C4-2B (cell line): ENCODE results near the gene PBRM1.
A peak's percentile ranks its signal among the peaks of the same experiment; 100 is the strongest.
"Not testable (repeated sequence)": the region's sequence is repeated elsewhere in the genome, so short reads cannot be mapped to it uniquely, and the experiment has no call there.

Experiments used
- H3K27ac ChIP-seq: fragments of 450-650 bp; 2 replicates; pipeline ENCODE4 v1.5.1; 2017
- ZFX ChIP-seq: fragments of 450-650 bp; IDR thresholded peaks from 2 replicates; pipeline ENCODE4 v1.6.1; 2017
- TF ChIP-seq, protein P1 (sequence below): fragments of 450-650 bp; conservative IDR thresholded peaks from 2 replicates; pipeline ENCODE4 v1.5.1; 2017; ENCODE audit warnings: mild to moderate bottlenecking

PBRM1 gene

DNA sequence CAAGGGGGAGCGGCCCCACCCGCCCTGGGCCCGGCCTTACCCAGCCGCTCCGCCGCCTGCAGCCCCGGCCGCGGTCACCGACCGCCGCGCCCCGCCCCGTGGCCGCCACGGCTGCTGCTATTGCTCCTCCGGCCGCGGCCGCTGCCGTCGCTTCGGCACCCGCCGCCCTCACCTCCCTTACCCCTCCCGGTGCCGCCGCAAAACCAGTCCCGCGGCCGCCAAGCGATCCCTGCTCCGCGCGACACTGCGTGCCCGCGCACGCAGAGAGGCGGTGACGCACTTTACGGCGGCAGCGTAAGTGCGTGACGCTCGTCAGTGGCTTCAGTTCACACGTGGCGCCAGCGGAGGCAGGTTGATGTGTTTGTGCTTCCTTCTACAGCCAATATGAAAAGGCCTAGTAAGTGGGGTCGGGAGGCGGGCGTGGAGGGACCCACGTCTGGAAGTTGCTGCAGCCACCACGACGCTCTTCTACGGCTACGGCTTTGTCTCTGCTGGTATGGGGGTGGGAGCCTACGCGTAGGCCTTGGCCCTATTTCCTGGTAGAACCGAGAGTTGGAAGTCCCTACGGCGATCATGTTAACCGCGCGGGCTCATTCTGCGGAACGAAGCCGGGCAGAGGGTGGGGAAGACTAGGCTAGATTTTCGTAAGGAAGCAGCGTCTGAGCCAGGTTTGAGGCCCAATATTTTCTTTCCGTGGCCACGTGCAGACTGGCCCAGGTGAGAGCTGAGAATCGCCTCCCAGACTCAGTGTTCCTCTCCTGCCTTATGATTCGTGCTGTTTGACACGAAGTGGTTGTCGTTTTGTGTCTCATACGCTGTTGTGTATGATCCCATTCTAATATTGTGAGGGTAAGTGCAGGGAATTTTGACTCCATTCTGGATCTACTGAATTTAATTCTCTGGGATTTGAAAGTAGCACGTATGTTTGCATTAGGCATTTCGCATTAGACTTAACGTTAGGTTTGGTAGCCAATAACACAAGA is at the start of gene PBRM1, which contains the start of gene GNL3:
Gene PBRM1 (minus strand): TSS at position 205 of the 983 bp plus-strand sequence.
Gene GNL3 (plus strand): TSS at position 324 of the 983 bp plus-strand sequence. CDS start 61 bp downstream, at position 385.
- TF ChIP-seq ZFX = peak; percentile 91
- TF ChIP-seq, protein P1, sequence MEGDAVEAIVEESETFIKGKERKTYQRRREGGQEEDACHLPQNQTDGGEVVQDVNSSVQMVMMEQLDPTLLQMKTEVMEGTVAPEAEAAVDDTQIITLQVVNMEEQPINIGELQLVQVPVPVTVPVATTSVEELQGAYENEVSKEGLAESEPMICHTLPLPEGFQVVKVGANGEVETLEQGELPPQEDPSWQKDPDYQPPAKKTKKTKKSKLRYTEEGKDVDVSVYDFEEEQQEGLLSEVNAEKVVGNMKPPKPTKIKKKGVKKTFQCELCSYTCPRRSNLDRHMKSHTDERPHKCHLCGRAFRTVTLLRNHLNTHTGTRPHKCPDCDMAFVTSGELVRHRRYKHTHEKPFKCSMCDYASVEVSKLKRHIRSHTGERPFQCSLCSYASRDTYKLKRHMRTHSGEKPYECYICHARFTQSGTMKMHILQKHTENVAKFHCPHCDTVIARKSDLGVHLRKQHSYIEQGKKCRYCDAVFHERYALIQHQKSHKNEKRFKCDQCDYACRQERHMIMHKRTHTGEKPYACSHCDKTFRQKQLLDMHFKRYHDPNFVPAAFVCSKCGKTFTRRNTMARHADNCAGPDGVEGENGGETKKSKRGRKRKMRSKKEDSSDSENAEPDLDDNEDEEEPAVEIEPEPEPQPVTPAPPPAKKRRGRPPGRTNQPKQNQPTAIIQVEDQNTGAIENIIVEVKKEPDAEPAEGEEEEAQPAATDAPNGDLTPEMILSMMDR = no peak
- peak within 1 kb of the TSS; percentile 93 for H3K27ac ChIP-seq

DNA sequence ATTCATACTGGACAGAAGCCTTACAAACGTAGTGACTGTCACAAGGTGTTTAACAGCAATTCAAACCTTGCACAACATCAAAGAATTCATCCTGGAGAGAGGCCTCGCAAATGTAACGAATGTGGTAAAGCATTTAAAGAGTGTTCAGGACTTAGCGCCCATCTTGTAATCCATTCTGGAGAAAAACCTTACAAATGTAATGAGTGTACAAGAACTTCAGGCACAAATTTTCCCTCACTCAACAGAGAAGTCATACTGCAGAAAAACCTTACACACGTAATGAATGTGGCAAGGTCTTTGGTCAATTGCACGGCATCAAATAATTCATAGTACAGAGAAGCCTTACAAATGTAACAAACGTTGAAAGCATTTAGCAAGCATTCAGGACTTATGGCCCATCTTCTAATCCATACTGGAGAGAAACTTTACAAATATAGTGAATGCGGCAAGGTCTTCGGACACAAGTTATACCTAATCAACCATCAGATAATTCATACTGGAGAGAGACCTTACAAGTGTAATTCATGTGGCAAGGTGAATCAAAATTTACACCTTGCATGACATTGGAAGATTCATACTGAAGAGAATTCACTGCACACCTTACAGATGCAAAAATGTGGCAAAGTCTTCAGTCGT is 47.7 kb upstream of the PBRM1 start:
- no peak overlapping the region for H3K27ac ChIP-seq
- TF ChIP-seq, protein P1 = no peak
- TF ChIP-seq ZFX = no peak

DNA sequence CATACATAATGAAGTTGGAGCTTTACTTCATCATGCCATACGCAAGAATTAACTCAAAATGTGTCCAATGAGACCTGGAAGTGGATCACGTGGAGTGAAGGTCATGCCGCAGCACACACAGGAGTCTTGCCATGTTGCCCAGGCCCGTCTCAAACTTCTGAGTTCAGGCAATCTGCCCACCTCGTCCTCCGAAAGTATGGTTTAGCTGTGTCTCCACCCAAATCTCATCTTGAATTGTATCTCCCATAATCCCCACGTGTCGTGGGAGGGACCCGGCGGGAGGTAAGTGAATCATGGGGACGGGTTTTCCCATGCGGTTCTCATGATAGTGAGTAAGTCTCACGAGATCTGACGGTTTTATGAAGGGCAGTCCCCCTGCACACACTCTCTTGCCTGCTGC is 45.9 kb upstream of the PBRM1 start:
- TF ChIP-seq ZFX = no peak
- H3K27ac ChIP-seq = no peak overlapping the region

DNA sequence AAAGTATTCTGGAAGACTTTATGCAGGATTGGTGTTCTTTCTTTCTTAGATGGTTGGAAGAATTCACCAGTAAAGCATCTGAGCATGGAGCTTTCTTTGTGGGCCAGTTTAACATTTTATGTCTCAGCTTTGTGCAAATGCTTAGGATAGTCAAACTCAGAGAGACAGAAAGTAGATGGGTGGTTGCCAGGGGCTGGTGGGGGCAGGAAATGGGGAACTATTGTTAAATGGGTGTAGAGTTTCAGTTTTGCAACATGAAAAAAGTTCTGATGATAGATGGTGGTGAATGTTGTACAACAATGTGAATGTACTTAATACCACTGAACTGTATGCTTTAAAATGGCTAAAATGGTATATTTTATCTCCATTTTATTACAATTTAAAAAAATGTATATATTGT is 45.0 kb upstream of the PBRM1 start:
- no peak overlapping the region for H3K27ac ChIP-seq
- TF ChIP-seq, protein P1 = no peak
- TF ChIP-seq ZFX = no peak

DNA sequence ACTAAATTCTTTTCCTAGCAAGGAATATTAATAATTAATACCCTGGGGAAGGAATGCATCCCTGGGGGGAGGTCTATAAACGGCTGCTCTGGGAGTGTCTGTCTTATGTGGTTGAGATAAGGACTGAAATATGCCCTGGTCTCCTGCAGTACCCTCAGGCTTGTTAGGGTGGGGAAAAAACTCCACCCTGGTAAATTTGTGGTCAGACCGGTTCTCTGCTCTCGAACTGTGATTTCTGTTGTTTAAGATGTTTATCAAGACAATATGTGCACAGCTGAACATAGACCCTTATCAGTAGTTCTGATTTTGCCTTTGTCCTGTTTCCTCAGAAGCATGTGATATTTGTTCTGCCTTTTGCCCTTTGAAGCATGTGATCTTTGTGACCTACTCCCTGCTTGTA is 43.0 kb upstream of the PBRM1 start:
- H3K27ac ChIP-seq = not testable (repeated sequence)

DNA sequence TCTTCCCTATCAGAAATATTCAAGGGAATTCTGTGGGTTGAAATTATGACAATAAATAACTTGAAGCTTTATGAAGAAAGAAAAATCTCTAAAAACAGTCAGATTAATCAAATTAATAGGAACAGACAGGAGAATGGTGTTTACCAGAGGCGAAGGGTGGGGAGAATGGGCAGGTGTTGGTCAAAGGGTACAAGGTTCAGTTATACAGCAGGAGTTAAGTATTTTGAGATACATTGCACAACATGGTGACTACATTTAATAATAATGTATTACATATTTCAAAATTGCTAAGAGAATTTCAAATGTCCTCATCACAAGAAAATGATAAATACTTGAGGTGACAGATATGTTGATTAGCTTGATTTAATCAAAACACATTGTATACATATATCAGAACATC is 38.8 kb upstream of the PBRM1 start:
- no peak overlapping the region for H3K27ac ChIP-seq
- TF ChIP-seq ZFX = no peak
- TF ChIP-seq, protein P1 = no peak

DNA sequence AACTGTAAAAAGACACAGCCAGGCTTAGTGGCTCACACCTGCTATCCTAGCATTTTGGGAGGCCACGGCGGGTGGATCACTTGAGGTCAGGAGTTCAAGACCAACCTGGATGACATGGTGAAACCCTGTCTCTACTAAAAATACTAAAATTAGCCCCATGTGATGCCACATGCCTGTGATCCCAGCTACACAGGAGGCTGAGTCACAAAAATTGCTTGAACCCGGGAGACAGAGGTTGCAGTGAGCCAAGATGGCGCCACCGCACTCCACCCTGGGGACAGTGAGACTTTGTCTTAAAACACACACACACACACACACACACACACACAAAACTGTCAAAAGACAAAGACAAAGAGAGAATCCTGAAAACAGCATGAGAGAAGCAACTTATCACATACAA is 38.2 kb upstream of the PBRM1 start:
- TF ChIP-seq, protein P1 = no peak
- TF ChIP-seq ZFX = no peak
- H3K27ac ChIP-seq = no peak overlapping the region

DNA sequence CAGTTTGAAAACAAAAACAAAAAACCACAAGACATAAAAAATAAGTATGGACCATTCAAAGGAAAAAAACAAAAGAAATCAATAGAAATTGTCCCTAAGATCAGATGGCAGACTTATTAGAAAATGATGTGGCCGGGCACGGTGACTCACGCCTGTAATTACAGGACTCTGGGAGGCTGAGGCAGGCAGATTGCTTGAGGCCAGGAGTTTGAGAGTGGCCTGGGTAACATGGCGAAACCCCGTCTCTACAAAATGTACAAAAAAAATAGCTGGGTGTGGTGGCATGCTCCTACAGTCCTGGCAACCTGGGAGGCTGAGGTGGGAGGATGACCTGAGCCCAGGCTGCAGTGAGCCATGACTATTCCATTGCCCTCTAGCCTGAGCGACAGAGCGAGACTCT is 36.8 kb upstream of the PBRM1 start:
- no peak overlapping the region for H3K27ac ChIP-seq
- TF ChIP-seq, protein P1 = no peak
- no peak for TF ChIP-seq ZFX
